Neural cell (in vitro differentiated cells): ENCODE measurements around the gene GOLGA7B. TPM values are rescaled to one million over a fixed set of nuclear protein-coding genes. Genes with fewer than 3 reads are reported as not detected.

ENCODE experiments used
- H2AFZ ChIP-seq: fragments of 200-600, 300-800 bp; sonication (generic), shearing (Covaris generic); 2 replicates; pipeline ENCODE4 v1.6.0; 2014; ENCODE audit warnings: low read depth, mild to moderate bottlenecking, antibody characterized with exemption, low read length, moderate library complexity
- H3F3A ChIP-seq: fragments of 200-600 bp; shearing (Covaris generic); 2 replicates; pipeline ENCODE4 v1.6.1; 2016; ENCODE audit warnings: mild to moderate bottlenecking, moderate library complexity, mixed read lengths, antibody characterized with exemption, low read length; ENCODE audit not compliant: insufficient read depth, poor library complexity, severe bottlenecking
- H3K27ac ChIP-seq: fragments of 200-600, 300-800 bp; sonication (generic), shearing (Covaris generic); 2 replicates; pipeline ENCODE4 v1.5.1; 2014; ENCODE audit warnings: mild to moderate bottlenecking, low read length, moderate library complexity
- H3K27me3 ChIP-seq: fragments of 300-800, 200-600 bp; sonication (generic), shearing (Covaris generic); 2 replicates; pipeline ENCODE4 v1.6.0; 2014; ENCODE audit warnings: mild to moderate bottlenecking, low read depth, low read length, moderate library complexity; ENCODE audit not compliant: insufficient read depth
- H3K36me3 ChIP-seq: fragments of 300-800, 200-600 bp; sonication (generic), shearing (Covaris generic); 2 replicates; pipeline ENCODE4 v1.5.1; 2014; ENCODE audit warnings: mild to moderate bottlenecking, antibody characterized with exemption, low read length, moderate library complexity; ENCODE audit not compliant: insufficient read depth
- H3K4me2 ChIP-seq: fragments of 300-800, 200-600 bp; sonication (generic), shearing (Covaris generic); 2 replicates; pipeline ENCODE4 v1.6.0; 2014; ENCODE audit warnings: mild to moderate bottlenecking, low read length
- H3K4me3 ChIP-seq: fragments of 300-800, 200-600 bp; sonication (generic), shearing (Covaris generic); 2 replicates; pipeline ENCODE4 v1.5.1; 2014; ENCODE audit warnings: mild to moderate bottlenecking, low read length, moderate library complexity
- H3K79me2 ChIP-seq: fragments of 200-600 bp; shearing (Covaris generic); replicated peaks from 2 replicates; pipeline ENCODE4 v1.6.0; 2014; ENCODE audit warnings: mild to moderate bottlenecking, low read length, moderate library complexity; ENCODE audit not compliant: insufficient read depth
- H3K9ac ChIP-seq: fragments of 300-800, 200-600 bp; sonication (generic), shearing (Covaris generic); 2 replicates; pipeline ENCODE4 v1.6.1; 2016; ENCODE audit warnings: mild to moderate bottlenecking, low read length, mixed read lengths
- H3K9me2 ChIP-seq: fragments of 200-600 bp; shearing (Covaris generic); 2 replicates; pipeline ENCODE4 v1.6.1; 2016; ENCODE audit warnings: mild to moderate bottlenecking, low read length, mixed read lengths; ENCODE audit not compliant: insufficient read depth
- H3K9me3 ChIP-seq: fragments of 200-600, 300-800 bp; sonication (generic), shearing (Covaris generic); 2 replicates; pipeline ENCODE4 v1.6.1; 2016; ENCODE audit warnings: mild to moderate bottlenecking, mixed run types, low read length, moderate library complexity, mixed read lengths
- H4K20me1 ChIP-seq: fragments of 200-600 bp; shearing (Covaris generic); 2 replicates; pipeline ENCODE4 v1.6.1; 2016; ENCODE audit warnings: mild to moderate bottlenecking, mixed run types; ENCODE audit not compliant: insufficient read depth
- CTCF ChIP-seq: fragments of 450-650 bp; IDR thresholded peaks from 2 replicates; pipeline ENCODE4 v1.5.1; 2014; ENCODE audit warnings: antibody characterized with exemption, mild to moderate bottlenecking, moderate library complexity; ENCODE audit not compliant: poor library complexity, severe bottlenecking
- EP300 ChIP-seq: fragments of 450-650 bp; conservative IDR thresholded peaks from 2 replicates; pipeline ENCODE4 v1.6.1; 2014; ENCODE audit warnings: antibody characterized with exemption, mild to moderate bottlenecking, moderate library complexity; ENCODE audit not compliant: poor library complexity, severe bottlenecking
- EZH2 ChIP-seq: fragments of 200-600, 300-800 bp; shearing (Covaris generic), sonication (generic); IDR thresholded peaks from 2 replicates; pipeline ENCODE4 v1.6.1; 2014; ENCODE audit warnings: antibody characterized with exemption, low read length, borderline replicate concordance, mild to moderate bottlenecking; ENCODE audit not compliant: insufficient read depth, poor library complexity, severe bottlenecking
- MXI1 ChIP-seq: fragments of 450-650 bp; conservative IDR thresholded peaks from 2 replicates; pipeline ENCODE4 v1.6.1; 2014; ENCODE audit warnings: antibody characterized with exemption, mild to moderate bottlenecking; ENCODE audit not compliant: poor library complexity, severe bottlenecking
- POLR2AphosphoS5 ChIP-seq: IDR thresholded peaks from 2 replicates; pipeline ENCODE4 v1.6.1; 2012
- RAD21 ChIP-seq: fragments of 450-650 bp; conservative IDR thresholded peaks from 2 replicates; pipeline ENCODE4 v1.6.1; 2014; ENCODE audit warnings: antibody characterized with exemption, mild to moderate bottlenecking, moderate library complexity
- REST ChIP-seq: IDR thresholded peaks from 2 replicates; pipeline ENCODE4 v1.6.1; 2012; ENCODE audit warnings: borderline replicate concordance
- SMC3 ChIP-seq: fragments of 450-650 bp; conservative IDR thresholded peaks from 2 replicates; pipeline ENCODE4 v1.6.1; 2014; ENCODE audit warnings: antibody characterized with exemption, mild to moderate bottlenecking, moderate library complexity; ENCODE audit not compliant: poor library complexity
- TAF1 ChIP-seq: IDR thresholded peaks from 2 replicates; pipeline ENCODE4 v1.6.1; 2012; ENCODE audit warnings: low read depth
- polyA plus RNA-seq: library from polyadenylated mRNA; depleted of rRNA; stranded (reverse); fragments of >200 nt; gene quantifications from 2 replicates; pipeline ENCODE4 v1.2.3, GENCODE V29; 2014

GOLGA7B gene
- polyA plus RNA-seq, 1 donor from 2014 or later = 30.4 TPM

GRCh38 chr10:97876402-97876801 lies 26.8 kb downstream of the GOLGA7B start:
- Histone ChIP-seq H2AFZ (no peak overlapping the region), H3K36me3 (no peaks in the 10 kb centered on the region), H3K9me3 (no peaks in the 10 kb centered on the region), H4K20me1 (no peaks in the 10 kb centered on the region), H3K79me2 (no peaks in the 10 kb centered on the region), H3K9ac (no peak overlapping the region), H3K9me2 (no peaks in the 10 kb centered on the region), H3K27ac (no peak overlapping the region), H3K27me3 (no peaks in the 10 kb centered on the region), H3K4me3 (no peak overlapping the region), H3F3A (no peaks in the 10 kb centered on the region), H3K4me2 (no peak overlapping the region)
- TF ChIP-seq RAD21 (no peak), POLR2AphosphoS5 (no peak), EZH2 (no peak), TAF1 (no peak), EP300 (no peak), REST (no peak), MXI1 (no peak)

GRCh38 chr10:97879241-97879640 lies 29.6 kb downstream of the GOLGA7B start:
- Histone ChIP-seq H3K9ac (no peak overlapping the region), H3K79me2 (no peaks in the 10 kb centered on the region), H3K36me3 (no peaks in the 10 kb centered on the region), H3K4me3 (no peak overlapping the region), H3K4me2 (no peak overlapping the region), H3K9me2 (no peaks in the 10 kb centered on the region), H3K9me3 (no peaks in the 10 kb centered on the region), H2AFZ (no peak overlapping the region), H4K20me1 (no peaks in the 10 kb centered on the region), H3F3A (no peaks in the 10 kb centered on the region), H3K27ac (no peak overlapping the region), H3K27me3 (no peaks in the 10 kb centered on the region)
- TF ChIP-seq EZH2 (no peak), RAD21 (no peak), MXI1 (no peak), CTCF (no peak), REST (no peak), SMC3 (no peak), POLR2AphosphoS5 (no peak), EP300 (no peak), TAF1 (no peak)
